Tibial nerve (tissue), 4 donors: ENCODE data around the gene ZNF618. TPM values are rescaled to one million over a fixed set of nuclear protein-coding genes. Genes with fewer than 3 reads are reported as not detected.

ENCODE experiments used
- DNase-seq, 2 donors: peaks; one replicate each; pipeline ENCODE4 v3.0.0-alpha.2; 2019; ENCODE audit warnings: low spot score in 2 of 2
- H3K27ac ChIP-seq, 4 donors: fragments of 200-600 bp; sonication (generic) in 3 of 4; one replicate each; pipeline ENCODE4 v1.5.1; 2017 to 2019; ENCODE audit warnings: mild to moderate bottlenecking in 1 of 4
- H3K27me3 ChIP-seq, 2 donors: fragments of 200-600 bp; sonication (generic) in 1 of 2; one replicate each; pipeline versions ENCODE4 v1.5.1 to v1.6.0; 2017 to 2019
- H3K36me3 ChIP-seq, 3 donors: fragments of 200-600 bp; sonication (generic); one replicate each; pipeline ENCODE4 v1.5.1; 2018 to 2019
- H3K4me1 ChIP-seq, 4 donors: fragments of 200-600 bp; sonication (generic) in 3 of 4; one replicate each; pipeline ENCODE4 v1.5.1; 2017 to 2019
- H3K4me3 ChIP-seq, 4 donors: fragments of 200-600 bp; sonication (generic) in 3 of 4; one replicate each; pipeline ENCODE4 v1.5.1; 2017 to 2019; ENCODE audit warnings: mild to moderate bottlenecking in 1 of 4, moderate library complexity in 1 of 4
- H3K9me3 ChIP-seq, 4 donors: fragments of 200-600 bp; sonication (generic) in 3 of 4; one replicate each; pipeline ENCODE4 v1.5.1; 2017 to 2019
- CTCF ChIP-seq, 5 experiments: fragments of 200-600 bp in 3 of 5; fragments of 450-650 bp in 2 of 5; sonication (generic) in 3 of 5; IDR thresholded peaks; one replicate each; pipeline ENCODE4 v1.5.1; 2016 to 2019; ENCODE audit warnings: antibody characterized with exemption in 5 of 5, mild to moderate bottlenecking in 3 of 5, moderate library complexity in 2 of 5
- EP300 ChIP-seq, 2 donors: sonication (generic); formaldehyde crosslinking; IDR thresholded peaks; one replicate each; pipeline ENCODE4 v1.6.1; 2017; ENCODE audit warnings: antibody characterized with exemption in 2 of 2, mild to moderate bottlenecking in 1 of 2
- POLR2A ChIP-seq, 2 donors: fragments of 450-650 bp; IDR thresholded peaks; one replicate each; pipeline ENCODE4 v1.6.1; 2017; ENCODE audit warnings: antibody characterized with exemption in 2 of 2, mild to moderate bottlenecking in 2 of 2, moderate library complexity in 2 of 2
- WGBS, 2 donors: methylation state at CpG; one replicate each; pipeline ENCODE4 v1.1.5; 2018; 5-methylcytosine and 5-hydroxymethylcytosine counted together
- total RNA-seq, 4 donors: library from RNA; depleted of rRNA; stranded (reverse); fragments of >200 nt; gene quantifications; one replicate each; pipeline ENCODE4 v1.1.0, GENCODE V29; 2016

ZNF618 gene
- total RNA-seq, 4 donors from 2014 or later, result 7.3 to 11.6 (median 9.0) TPM

- H3K4me1 ChIP-seq, result peaks cover 0 to 27% (median 9%) of the 10 kb centered on the region in 4 donors
- TF ChIP-seq EP300 (IDR thresholded peaks at IDR 0.05) (no peak), CTCF (IDR thresholded peaks at IDR 0.05) (no peak), POLR2A (IDR thresholded peaks at IDR 0.05) (no peak)
- WGBS, 2 donors, result 92 to 96% methylated on average over 6 to 7 of the region's 8 CpGs
- no peaks in the 10 kb centered on the region for H3K27me3 ChIP-seq
- peaks cover 0 to 43% (median 0%) of the 10 kb centered on the region in 3 donors for H3K36me3 ChIP-seq
- H3K27ac ChIP-seq, result no peak overlapping the region
- peak in 1 of 2 donors; percentile 3 for DNase-seq
- H3K4me3 ChIP-seq, result no peak overlapping the region
- H3K9me3 ChIP-seq, result no peaks in the 10 kb centered on the region
Measured at GRCh38 chr9:114000671-114001409, 124.7 kb downstream of the ZNF618 start.

DNA sequence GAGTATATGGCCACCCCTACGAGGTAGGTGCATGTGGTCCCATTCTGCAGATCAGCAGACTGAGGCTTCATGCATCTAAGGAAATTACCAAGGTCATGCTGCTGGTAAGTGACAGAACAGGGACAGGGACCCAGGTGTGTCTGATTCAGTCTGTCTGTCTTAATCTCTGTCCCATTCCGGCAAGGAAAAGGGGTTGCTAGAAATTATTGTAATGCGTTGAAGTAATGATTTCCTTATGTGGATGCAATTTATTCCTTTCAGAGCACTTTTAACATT is 125.2 kb downstream of the ZNF618 start:
- peaks cover 0 to 47% (median 0%) of the 10 kb centered on the region in 3 donors for H3K36me3 ChIP-seq
- no peak overlapping the region for H3K27ac ChIP-seq
- no peaks in the 10 kb centered on the region for H3K27me3 ChIP-seq
- peak in 1 of 2 donors; percentile 2 for DNase-seq
- no peak overlapping the region for H3K4me3 ChIP-seq
- no peaks in the 10 kb centered on the region for H3K9me3 ChIP-seq
- peaks cover 0 to 27% (median 9%) of the 10 kb centered on the region in 4 donors for H3K4me1 ChIP-seq
- TF ChIP-seq POLR2A (IDR thresholded peaks at IDR 0.05) (no peak), EP300 (IDR thresholded peaks at IDR 0.05) (no peak), CTCF (IDR thresholded peaks at IDR 0.05) (no peak)
- 64 to 65% methylated on average over 3 of the region's 3 CpGs for WGBS, 2 donors

DNA sequence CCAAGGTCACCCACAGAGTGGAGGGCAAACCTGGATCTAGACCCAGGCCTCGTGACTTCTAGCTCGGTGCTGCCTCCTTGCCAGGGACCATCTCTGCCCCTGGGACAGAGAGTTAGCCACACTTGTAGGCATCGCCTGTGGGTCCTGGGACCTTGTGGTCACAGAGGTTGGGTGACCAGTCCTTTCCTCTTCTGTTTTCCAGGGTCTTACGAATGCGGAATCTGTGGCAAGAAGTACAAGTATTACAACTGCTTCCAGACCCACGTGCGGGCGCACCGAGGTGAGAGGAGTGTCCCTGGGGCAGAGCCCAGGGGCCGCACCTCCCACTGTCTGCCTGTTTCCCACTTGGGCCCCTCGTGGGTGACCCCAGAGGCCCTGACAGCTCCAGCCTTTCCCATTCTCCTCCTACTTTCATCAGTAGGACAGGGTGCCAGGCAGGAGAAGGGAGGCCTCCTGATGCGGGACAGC is 125.7 kb downstream of the ZNF618 start:
- H3K27me3 ChIP-seq, result no peaks in the 10 kb centered on the region
- 89 to 90% methylated on average over 9 to 12 of the region's 12 CpGs for WGBS, 2 donors
- H3K27ac ChIP-seq, result no peak overlapping the region
- TF ChIP-seq CTCF (IDR thresholded peaks at IDR 0.05) (no peak), EP300 (IDR thresholded peaks at IDR 0.05) (no peak), POLR2A (IDR thresholded peaks at IDR 0.05) (no peak)
- peaks cover 0 to 47% (median 0%) of the 10 kb centered on the region in 3 donors for H3K36me3 ChIP-seq
- H3K9me3 ChIP-seq, result no peaks in the 10 kb centered on the region
- no peak overlapping the region for H3K4me3 ChIP-seq
- peaks cover 0 to 27% (median 9%) of the 10 kb centered on the region in 4 donors for H3K4me1 ChIP-seq
- DNase-seq, result peak in 1 of 2 donors; percentile 1

GRCh38 chr9:114002271-114002985 is 126.3 kb downstream of the ZNF618 start:
- H3K4me3 ChIP-seq, result no peak overlapping the region
- peaks cover 0 to 27% (median 9%) of the 10 kb centered on the region in 4 donors for H3K4me1 ChIP-seq
- TF ChIP-seq POLR2A (IDR thresholded peaks at IDR 0.05), result no peak
- TF ChIP-seq CTCF (IDR thresholded peaks at IDR 0.05), result no peak
- TF ChIP-seq EP300 (IDR thresholded peaks at IDR 0.05), result no peak
- no peaks in the 10 kb centered on the region for H3K27me3 ChIP-seq
- no peak overlapping the region for H3K27ac ChIP-seq
- 84 to 89% methylated on average over 8 to 13 of the region's 14 CpGs for WGBS, 2 donors
- H3K9me3 ChIP-seq, result no peaks in the 10 kb centered on the region
- peaks cover 0 to 52% (median 0%) of the 10 kb centered on the region in 3 donors for H3K36me3 ChIP-seq
- peak in 1 of 2 donors; percentile 3 for DNase-seq

- H3K27ac ChIP-seq, result peak overlapping the region in 1 of 4 donors; percentile 61
- H3K9me3 ChIP-seq, result no peaks in the 10 kb centered on the region
- H3K36me3 ChIP-seq, result peaks cover 0 to 56% (median 0%) of the 10 kb centered on the region in 3 donors
- H3K4me3 ChIP-seq, result no peak overlapping the region
- no peaks in the 10 kb centered on the region for H3K27me3 ChIP-seq
- peaks cover 0 to 27% (median 9%) of the 10 kb centered on the region in 4 donors for H3K4me1 ChIP-seq
- WGBS, 2 donors, result 83 to 100% methylated on average over 2 to 4 of the region's 5 CpGs
- peak in 1 of 2 donors; percentile 3 for DNase-seq
- no peak for TF ChIP-seq EP300 (IDR thresholded peaks at IDR 0.05)
Measured at GRCh38 chr9:114002986-114003350, 126.9 kb downstream of the ZNF618 start.
